Hepatocyte (in vitro differentiated cells): ENCODE results near the gene SETBP1.

Experiments
- CTCF ChIP-seq: fragments of 200-600 bp; sonication (generic); IDR thresholded peaks from 2 replicates; pipeline ENCODE4 v1.5.1; 2016; ENCODE audit warnings: antibody characterized with exemption, mild to moderate bottlenecking; ENCODE audit not compliant: poor library complexity
- EZH2 ChIP-seq: fragments of 200-600 bp; sonication (generic); IDR thresholded peaks from 2 replicates; pipeline ENCODE4 v1.6.1; 2016; ENCODE audit warnings: antibody characterized with exemption, mild to moderate bottlenecking, borderline replicate concordance

GRCh38 chr18:44841752-44842587 is 161.3 kb downstream of the SETBP1 start:
- TF ChIP-seq CTCF (no peak), EZH2 (no peak)
